ENCODE measurements around the gene C2orf68.
"Not testable (repeated sequence)": the region's sequence is repeated elsewhere in the genome, so short reads cannot be mapped to it uniquely, and the experiment has no call there.

- TF ChIP-seq CTCF, POLR2A (IDR thresholded peaks at IDR 0.05): not testable (repeated sequence)
These were observed 7.8 kb downstream of the C2orf68 start for GRCh38 chr2:85604133-85604444.

Data from tibial nerve (tissue), 3 donors.